ENCODE measurements around the gene SLU7.

DNA sequence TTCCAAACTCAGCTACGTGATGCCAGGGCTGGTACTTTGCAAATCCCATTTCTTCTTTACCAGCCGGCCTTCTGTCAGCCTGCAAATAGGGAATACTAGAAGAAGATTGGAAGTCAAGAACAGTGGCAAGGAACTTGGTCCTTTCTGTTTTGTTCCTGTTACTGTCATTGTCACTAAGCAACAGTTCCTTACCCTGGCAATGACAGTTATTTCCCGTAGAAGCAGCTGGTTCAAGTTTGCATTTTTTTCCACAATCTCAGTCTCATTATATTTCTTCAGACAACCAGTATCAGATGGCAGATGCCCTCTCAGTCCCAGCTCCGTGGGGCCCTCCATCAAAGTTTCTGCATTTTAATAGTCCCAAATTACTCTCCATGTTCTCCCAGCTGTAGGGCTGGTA is 39.4 kb downstream of the SLU7 start:
- TF ChIP-seq, protein P1, sequence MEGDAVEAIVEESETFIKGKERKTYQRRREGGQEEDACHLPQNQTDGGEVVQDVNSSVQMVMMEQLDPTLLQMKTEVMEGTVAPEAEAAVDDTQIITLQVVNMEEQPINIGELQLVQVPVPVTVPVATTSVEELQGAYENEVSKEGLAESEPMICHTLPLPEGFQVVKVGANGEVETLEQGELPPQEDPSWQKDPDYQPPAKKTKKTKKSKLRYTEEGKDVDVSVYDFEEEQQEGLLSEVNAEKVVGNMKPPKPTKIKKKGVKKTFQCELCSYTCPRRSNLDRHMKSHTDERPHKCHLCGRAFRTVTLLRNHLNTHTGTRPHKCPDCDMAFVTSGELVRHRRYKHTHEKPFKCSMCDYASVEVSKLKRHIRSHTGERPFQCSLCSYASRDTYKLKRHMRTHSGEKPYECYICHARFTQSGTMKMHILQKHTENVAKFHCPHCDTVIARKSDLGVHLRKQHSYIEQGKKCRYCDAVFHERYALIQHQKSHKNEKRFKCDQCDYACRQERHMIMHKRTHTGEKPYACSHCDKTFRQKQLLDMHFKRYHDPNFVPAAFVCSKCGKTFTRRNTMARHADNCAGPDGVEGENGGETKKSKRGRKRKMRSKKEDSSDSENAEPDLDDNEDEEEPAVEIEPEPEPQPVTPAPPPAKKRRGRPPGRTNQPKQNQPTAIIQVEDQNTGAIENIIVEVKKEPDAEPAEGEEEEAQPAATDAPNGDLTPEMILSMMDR (IDR thresholded peaks at IDR 0.05) = no peak
- TF ChIP-seq EZH2 (IDR thresholded peaks at IDR 0.05) (no peak), EZH2phosphoT487 (IDR thresholded peaks at IDR 0.05) (no peak)
